ENCODE data around the gene RCOR2.

DNA sequence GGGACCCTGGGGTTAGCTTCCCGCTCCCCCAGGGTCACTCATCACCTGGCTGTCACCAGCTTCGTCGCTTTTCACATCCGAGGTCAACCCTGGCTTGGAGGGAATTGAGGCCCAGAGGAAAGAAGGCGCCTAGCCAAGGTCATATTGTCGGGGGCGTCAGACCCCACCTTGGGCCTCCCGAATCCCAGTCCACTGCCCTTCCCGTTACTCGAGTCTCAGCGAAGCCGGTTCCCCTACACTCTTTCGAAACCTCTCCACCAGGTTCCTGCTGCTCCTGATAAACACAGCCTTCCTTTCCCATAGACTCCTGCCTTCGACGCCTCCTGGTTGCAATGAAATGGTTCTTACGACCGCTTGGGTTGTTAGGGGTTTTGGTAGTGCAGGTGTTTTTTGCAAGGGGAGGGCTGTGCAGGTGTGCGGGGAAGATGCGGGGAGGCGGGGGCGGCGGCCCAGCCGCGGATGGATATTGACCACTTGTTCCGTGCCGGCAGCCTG, 22.5 kb upstream of the RCOR2 start:
- TF ChIP-seq, protein P1, sequence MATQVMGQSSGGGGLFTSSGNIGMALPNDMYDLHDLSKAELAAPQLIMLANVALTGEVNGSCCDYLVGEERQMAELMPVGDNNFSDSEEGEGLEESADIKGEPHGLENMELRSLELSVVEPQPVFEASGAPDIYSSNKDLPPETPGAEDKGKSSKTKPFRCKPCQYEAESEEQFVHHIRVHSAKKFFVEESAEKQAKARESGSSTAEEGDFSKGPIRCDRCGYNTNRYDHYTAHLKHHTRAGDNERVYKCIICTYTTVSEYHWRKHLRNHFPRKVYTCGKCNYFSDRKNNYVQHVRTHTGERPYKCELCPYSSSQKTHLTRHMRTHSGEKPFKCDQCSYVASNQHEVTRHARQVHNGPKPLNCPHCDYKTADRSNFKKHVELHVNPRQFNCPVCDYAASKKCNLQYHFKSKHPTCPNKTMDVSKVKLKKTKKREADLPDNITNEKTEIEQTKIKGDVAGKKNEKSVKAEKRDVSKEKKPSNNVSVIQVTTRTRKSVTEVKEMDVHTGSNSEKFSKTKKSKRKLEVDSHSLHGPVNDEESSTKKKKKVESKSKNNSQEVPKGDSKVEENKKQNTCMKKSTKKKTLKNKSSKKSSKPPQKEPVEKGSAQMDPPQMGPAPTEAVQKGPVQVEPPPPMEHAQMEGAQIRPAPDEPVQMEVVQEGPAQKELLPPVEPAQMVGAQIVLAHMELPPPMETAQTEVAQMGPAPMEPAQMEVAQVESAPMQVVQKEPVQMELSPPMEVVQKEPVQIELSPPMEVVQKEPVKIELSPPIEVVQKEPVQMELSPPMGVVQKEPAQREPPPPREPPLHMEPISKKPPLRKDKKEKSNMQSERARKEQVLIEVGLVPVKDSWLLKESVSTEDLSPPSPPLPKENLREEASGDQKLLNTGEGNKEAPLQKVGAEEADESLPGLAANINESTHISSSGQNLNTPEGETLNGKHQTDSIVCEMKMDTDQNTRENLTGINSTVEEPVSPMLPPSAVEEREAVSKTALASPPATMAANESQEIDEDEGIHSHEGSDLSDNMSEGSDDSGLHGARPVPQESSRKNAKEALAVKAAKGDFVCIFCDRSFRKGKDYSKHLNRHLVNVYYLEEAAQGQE (IDR thresholded peaks at IDR 0.05; ENCODE audit: borderline replicate concordance in 1 of 2, low read depth in 1 of 2, low read length in 2 of 2) = no peak
- TF ChIP-seq NCOA1 (CRISPR knock-in tag; IDR thresholded peaks at IDR 0.05) (no peak), POLR2A (IDR thresholded peaks at IDR 0.05; ENCODE audit: insufficient read depth in 1 of 2, low read depth in 2 of 2, low read length in 2 of 2) (no peak), JDP2 (CRISPR knock-in tag; IDR thresholded peaks at IDR 0.05; ENCODE audit: borderline replicate concordance) (no peak), NFIC (IDR thresholded peaks at IDR 0.05; ENCODE audit: low read length) (no peak), ZFX (CRISPR knock-in tag; IDR thresholded peaks at IDR 0.05; ENCODE audit: low read depth) (peak; percentile 36; the same call in 1 of the 2 replicates), ZNF121 (CRISPR knock-in tag; IDR thresholded peaks at IDR 0.05) (no peak)
- TF ChIP-seq, protein P2, sequence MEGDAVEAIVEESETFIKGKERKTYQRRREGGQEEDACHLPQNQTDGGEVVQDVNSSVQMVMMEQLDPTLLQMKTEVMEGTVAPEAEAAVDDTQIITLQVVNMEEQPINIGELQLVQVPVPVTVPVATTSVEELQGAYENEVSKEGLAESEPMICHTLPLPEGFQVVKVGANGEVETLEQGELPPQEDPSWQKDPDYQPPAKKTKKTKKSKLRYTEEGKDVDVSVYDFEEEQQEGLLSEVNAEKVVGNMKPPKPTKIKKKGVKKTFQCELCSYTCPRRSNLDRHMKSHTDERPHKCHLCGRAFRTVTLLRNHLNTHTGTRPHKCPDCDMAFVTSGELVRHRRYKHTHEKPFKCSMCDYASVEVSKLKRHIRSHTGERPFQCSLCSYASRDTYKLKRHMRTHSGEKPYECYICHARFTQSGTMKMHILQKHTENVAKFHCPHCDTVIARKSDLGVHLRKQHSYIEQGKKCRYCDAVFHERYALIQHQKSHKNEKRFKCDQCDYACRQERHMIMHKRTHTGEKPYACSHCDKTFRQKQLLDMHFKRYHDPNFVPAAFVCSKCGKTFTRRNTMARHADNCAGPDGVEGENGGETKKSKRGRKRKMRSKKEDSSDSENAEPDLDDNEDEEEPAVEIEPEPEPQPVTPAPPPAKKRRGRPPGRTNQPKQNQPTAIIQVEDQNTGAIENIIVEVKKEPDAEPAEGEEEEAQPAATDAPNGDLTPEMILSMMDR (CRISPR knock-in tag; IDR thresholded peaks at IDR 0.05) = peak; percentile 6; the same call in 1 of the 2 replicates

Data from HepG2 (cell line).